Naive thymus-derived CD4-positive, alpha-beta T cell (primary cell): ENCODE data around the gene ARPC2. TPM values are rescaled to one million over a fixed set of nuclear protein-coding genes. Genes with fewer than 3 reads are reported as not detected.

Experiments
- ATAC-seq: fragments of 150-1000 bp; cut with Tn5 transposase; 2 replicates; pipeline ENCODE4 v1.10.0; 2021; ENCODE audit warnings: mild to moderate bottlenecking, moderate library complexity
- CTCF ChIA-PET: fragments of 350-600 bp; sonication (Branson Sonifier 250); formaldehyde crosslinking; loops from one replicate; lab custom pipeline; 2021; ENCODE audit warnings: antibody characterized with exemption; lab: Charles Lee
- POLR2A ChIA-PET: fragments of 350-600 bp; sonication (Branson Sonifier 250); formaldehyde crosslinking; loops from one replicate; lab custom pipeline; 2021; ENCODE audit warnings: antibody characterized with exemption, inconsistent platforms; lab: Charles Lee
- DNase-seq, 9 donors: peaks; one replicate each; pipeline versions ENCODE4 v3.0.0 to v3.0.0-alpha.2; 2020 to 2022; ENCODE audit warnings: mixed read lengths in 1 of 9
- H3K27ac ChIP-seq: one replicate; pipeline ENCODE4 v1.7.0; 2013; ENCODE audit warnings: mild to moderate bottlenecking, low read depth, low read length, moderate library complexity
- H3K27me3 ChIP-seq, 2 donors: one replicate each; pipeline ENCODE4 v1.7.0; 2013; ENCODE audit warnings: low read length in 2 of 2, mild to moderate bottlenecking in 2 of 2, moderate library complexity in 2 of 2; ENCODE audit not compliant: control insufficient read depth in 2 of 2, insufficient read depth in 2 of 2
- H3K36me3 ChIP-seq, 3 experiments: 1 replicate in 2 of 3; 2 replicates in 1 of 3; pipeline ENCODE4 v1.7.0; 2013; ENCODE audit warnings: low read length in 3 of 3, mild to moderate bottlenecking in 3 of 3, moderate library complexity in 1 of 3; ENCODE audit not compliant: insufficient read depth in 3 of 3, control insufficient read depth in 2 of 3
- H3K4me1 ChIP-seq, 2 donors: one replicate each; pipeline ENCODE4 v1.7.0; 2013; ENCODE audit warnings: low read length in 2 of 2, mild to moderate bottlenecking in 2 of 2, moderate library complexity in 1 of 2; ENCODE audit not compliant: control insufficient read depth in 2 of 2, insufficient read depth in 2 of 2
- H3K4me3 ChIP-seq: 2 replicates; pipeline ENCODE4 v1.7.0; 2013; ENCODE audit warnings: mild to moderate bottlenecking, low read length
- H3K9me3 ChIP-seq, 3 experiments: 1 replicate in 2 of 3; 2 replicates in 1 of 3; pipeline ENCODE4 v1.7.0; 2013; ENCODE audit warnings: low read length in 3 of 3; ENCODE audit not compliant: control insufficient read depth in 2 of 3
- H3K27ac Mint-ChIP-seq, 9 donors: one replicate each; pipeline ENCODE4 v1.8.0; 2020 to 2022; ENCODE audit warnings: mixed read lengths in 9 of 9, mild to moderate bottlenecking in 8 of 9, moderate library complexity in 5 of 9, inconsistent platforms in 2 of 9
- H3K27me3 Mint-ChIP-seq, 5 donors: one replicate each; pipeline ENCODE4 v1.8.0; 2021 to 2022; ENCODE audit warnings: mixed read lengths in 5 of 5, mild to moderate bottlenecking in 1 of 5
- H3K36me3 Mint-ChIP-seq, 5 donors: one replicate each; pipeline ENCODE4 v1.8.0; 2020 to 2022; ENCODE audit warnings: mixed read lengths in 5 of 5, mild to moderate bottlenecking in 3 of 5, inconsistent platforms in 1 of 5
- H3K4me1 Mint-ChIP-seq, 7 donors: one replicate each; pipeline ENCODE4 v1.8.0; 2020 to 2022; ENCODE audit warnings: mixed read lengths in 7 of 7, mild to moderate bottlenecking in 3 of 7, inconsistent platforms in 1 of 7
- H3K4me3 Mint-ChIP-seq, 10 donors: one replicate each; pipeline ENCODE4 v1.8.0; 2020 to 2022; ENCODE audit warnings: mild to moderate bottlenecking in 10 of 10, mixed read lengths in 10 of 10, moderate library complexity in 6 of 10, inconsistent platforms in 2 of 10
- H3K9me3 Mint-ChIP-seq, 11 donors: one replicate each; pipeline ENCODE4 v1.8.0; 2020 to 2022; ENCODE audit warnings: mixed read lengths in 11 of 11, mild to moderate bottlenecking in 4 of 11, inconsistent platforms in 1 of 11, moderate library complexity in 1 of 11
- intact Hi-C, 2 donors: fragments of 100-400 bp; cut with micrococcal nuclease; formaldehyde crosslinking; loops; one replicate each; pipeline ENCODE4 v1.15.1; 2023
- polyA plus RNA-seq, 2 donors: library from polyadenylated mRNA; unstranded; fragments of 300-500 nt; fragmentation: Illumina TruSeq; gene quantifications; one replicate each; pipeline ENCODE4 v1.2.3, GENCODE V29; 2021
- total RNA-seq, 6 experiments: library from RNA in 5 of 6; stranded (reverse) in 5 of 6; gene quantifications; 1 replicate in 5 of 6; 2 replicates in 1 of 6; pipeline ENCODE4 v1.2.3 and lab custom pipeline; 2021 to 2026

The ARPC2 gene
- total and polyA plus RNA-seq, 7 experiments from 2014 or later = 330 to 694 (median 477) TPM

- Histone ChIP-seq H3K27me3 (no peaks in the 10 kb centered on the region), H3K27ac (no peak overlapping the region), H3K36me3 (peaks cover 0 to 47% (median 0%) of the 10 kb centered on the region in 3 experiments), H3K4me3 (no peak overlapping the region), H3K9me3 (no peaks in the 10 kb centered on the region), H3K4me1 (peaks cover 0 to 7% of the 10 kb centered on the region in 2 donors)
- H3K4me3 Mint-ChIP-seq = no peak overlapping the region
- intact Hi-C loops = no loop called here
- no peak for DNase-seq
- ATAC-seq = no peak
- no peaks in the 10 kb centered on the region for H3K9me3 Mint-ChIP-seq
- ChIA-PET CTCF (no interaction called here), POLR2A (interaction anchor here (0.9 kb wide), 1 partner anchor 75 kb away, joined by 3 read pairs; no protein-coding TSS in a partner anchor)
- no peaks in the 10 kb centered on the region for H3K27me3 Mint-ChIP-seq
- peak overlapping the region in 5 of 9 donors; percentile 7 to 87 (median 47) for H3K27ac Mint-ChIP-seq
- peaks cover 7 to 34% (median 22%) of the 10 kb centered on the region in 7 donors for H3K4me1 Mint-ChIP-seq
- peaks cover 4 to 11% (median 6%) of the 10 kb centered on the region in 5 donors for H3K36me3 Mint-ChIP-seq
Observed at GRCh38 chr2:218261423-218262236, 44.6 kb downstream of the ARPC2 start.

GRCh38 chr2:218262237-218262600, 45.2 kb downstream of the ARPC2 start:
- Mint-ChIP-seq H3K4me3 (no peak overlapping the region), H3K36me3 (peaks cover 4 to 15% (median 11%) of the 10 kb centered on the region in 5 donors), H3K9me3 (no peaks in the 10 kb centered on the region), H3K27me3 (no peaks in the 10 kb centered on the region), H3K4me1 (peaks cover 11 to 34% (median 24%) of the 10 kb centered on the region in 7 donors), H3K27ac (no peak overlapping the region)
- intact Hi-C loops = no loop called here
- peaks cover 0 to 7% of the 10 kb centered on the region in 2 donors for H3K4me1 ChIP-seq
- POLR2A ChIA-PET = interaction anchor here (0.9 kb wide), 1 partner anchor 75 kb away, joined by 3 read pairs; no protein-coding TSS in a partner anchor
- H3K4me3 ChIP-seq = no peak overlapping the region
- no peak overlapping the region for H3K27ac ChIP-seq
- DNase-seq (no peak), ATAC-seq (no peak)
- CTCF ChIA-PET = no interaction called here
- peaks cover 0 to 53% (median 0%) of the 10 kb centered on the region in 3 experiments for H3K36me3 ChIP-seq
- no peaks in the 10 kb centered on the region for H3K27me3 ChIP-seq
- no peaks in the 10 kb centered on the region for H3K9me3 ChIP-seq

GRCh38 chr2:218262631-218263586, 45.9 kb downstream of the ARPC2 start:
- Histone ChIP-seq H3K9me3 (no peaks in the 10 kb centered on the region), H3K4me1 (peaks cover 0 to under 1% of the 10 kb centered on the region in 2 donors), H3K27ac (no peak overlapping the region), H3K36me3 (peaks cover 0 to 58% (median 0%) of the 10 kb centered on the region in 3 experiments), H3K4me3 (no peak overlapping the region), H3K27me3 (no peaks in the 10 kb centered on the region)
- no peak for ATAC-seq
- no peaks in the 10 kb centered on the region for H3K27me3 Mint-ChIP-seq
- peaks cover 10 to 33% (median 24%) of the 10 kb centered on the region in 7 donors for H3K4me1 Mint-ChIP-seq
- H3K36me3 Mint-ChIP-seq = peaks cover 4 to 20% (median 11%) of the 10 kb centered on the region in 5 donors
- H3K4me3 Mint-ChIP-seq = no peak overlapping the region
- no peaks in the 10 kb centered on the region for H3K9me3 Mint-ChIP-seq
- POLR2A ChIA-PET = interaction anchor here (0.9 kb wide), 1 partner anchor 76 kb away, joined by 3 read pairs; no protein-coding TSS in a partner anchor
- DNase-seq = no peak
- intact Hi-C loops = no loop called here
- CTCF ChIA-PET = no interaction called here
- peak overlapping the region in 2 of 9 donors; percentile 48 to 67 for H3K27ac Mint-ChIP-seq

- POLR2A ChIA-PET = no interaction called here
Observed at GRCh38 chr2:218263817-218264641, 47.0 kb downstream of the ARPC2 start.

GRCh38 chr2:218264773-218265561, 48.0 kb downstream of the ARPC2 start:
- Mint-ChIP-seq H3K4me1 (peaks cover 16 to 32% (median 26%) of the 10 kb centered on the region in 7 donors), H3K27me3 (no peaks in the 10 kb centered on the region), H3K36me3 (peaks cover 4 to 23% (median 14%) of the 10 kb centered on the region in 5 donors), H3K9me3 (peaks cover 0 to under 1% (median 0%) of the 10 kb centered on the region in 11 donors), H3K4me3 (no peak overlapping the region), H3K27ac (peak overlapping the region in 1 of 9 donors; percentile 33)
- no peak for ATAC-seq
- ChIA-PET POLR2A (no interaction called here), CTCF (no interaction called here)
- H3K4me1 ChIP-seq = peaks cover 4 to 7% of the 10 kb centered on the region in 2 donors
- DNase-seq = no peak
- peaks cover 0 to 61% (median 0%) of the 10 kb centered on the region in 3 experiments for H3K36me3 ChIP-seq
- no peak overlapping the region for H3K27ac ChIP-seq
- no peaks in the 10 kb centered on the region for H3K27me3 ChIP-seq
- no peak overlapping the region for H3K4me3 ChIP-seq
- intact Hi-C loops = no loop called here
- H3K9me3 ChIP-seq = no peaks in the 10 kb centered on the region

More at GRCh38 chr2:218263817-218264641, 47.0 kb downstream of the ARPC2 start:
- Mint-ChIP-seq H3K27me3 (no peaks in the 10 kb centered on the region), H3K4me1 (peaks cover 10 to 29% (median 26%) of the 10 kb centered on the region in 7 donors), H3K9me3 (no peaks in the 10 kb centered on the region), H3K27ac (peak overlapping the region in 3 of 9 donors; percentile 15 to 79 (median 59)), H3K36me3 (peaks cover 4 to 20% (median 12%) of the 10 kb centered on the region in 5 donors), H3K4me3 (peak overlapping the region in 1 of 10 donors; percentile 17)
- Histone ChIP-seq H3K27ac (no peak overlapping the region), H3K27me3 (no peaks in the 10 kb centered on the region), H3K36me3 (peaks cover 0 to 58% (median 0%) of the 10 kb centered on the region in 3 experiments), H3K4me3 (no peak overlapping the region), H3K9me3 (no peaks in the 10 kb centered on the region), H3K4me1 (peaks cover 1 to 3% of the 10 kb centered on the region in 2 donors)
- ATAC-seq (no peak), DNase-seq (no peak)
- intact Hi-C loops = no loop called here
- CTCF ChIA-PET = no interaction called here
